ENCODE data around the gene CRYGD.
"Not testable (repeated sequence)": the region's sequence is repeated elsewhere in the genome, so short reads cannot be mapped to it uniquely, and the experiment has no call there.

Gene CRYGD

DNA sequence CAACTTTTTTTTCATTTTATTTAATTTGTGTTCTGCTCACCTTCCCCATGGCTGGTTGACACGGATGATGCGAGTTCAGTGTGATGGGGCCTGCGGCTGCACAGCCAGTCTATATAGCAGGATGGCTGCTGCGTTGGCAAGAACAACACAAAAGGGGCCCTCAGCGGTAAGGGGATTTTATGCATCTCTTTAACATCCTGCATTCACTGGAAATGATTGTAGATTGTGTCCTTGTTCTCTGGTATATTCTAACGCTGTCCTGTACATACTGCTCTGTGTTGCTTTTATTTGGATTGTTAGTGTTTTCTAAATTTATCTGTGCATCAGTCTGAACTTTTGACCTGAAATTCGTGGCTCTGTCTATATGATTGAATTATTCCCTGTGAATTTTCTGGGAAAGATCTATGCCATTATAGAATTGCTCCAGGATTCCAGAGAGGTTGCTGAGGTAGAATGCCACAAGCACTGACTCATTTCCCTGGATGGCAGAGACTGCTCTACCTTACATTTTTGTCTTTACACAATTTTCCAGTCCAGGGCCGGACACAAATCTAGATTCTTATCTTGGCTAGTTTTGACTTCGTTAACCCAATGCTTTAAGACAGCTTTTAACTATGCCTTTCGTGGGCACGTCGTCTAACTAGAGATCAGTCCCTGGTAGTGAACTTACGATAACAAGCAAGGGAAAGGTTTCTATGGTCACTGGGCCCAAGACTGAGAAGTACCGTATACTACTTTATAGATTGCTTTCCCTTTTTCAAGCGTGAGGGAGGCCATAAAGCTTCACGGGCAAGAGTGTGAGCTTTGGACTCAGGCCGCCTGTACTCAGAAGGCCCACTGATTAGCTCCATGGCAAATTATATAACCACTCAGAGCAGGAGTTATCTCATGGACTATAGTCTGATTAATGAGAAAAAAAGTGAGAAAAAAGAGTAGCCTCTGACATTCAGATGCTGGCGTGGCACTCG lies 5.7 kb upstream of the CRYGD start, which contains the start of gene CRYGC:
TSS of gene CRYGC (minus strand) at position 85 of the 968 bp plus-strand sequence. CDS start at position 49, 36 bp downstream.
- DNase-seq: no peak

DNA sequence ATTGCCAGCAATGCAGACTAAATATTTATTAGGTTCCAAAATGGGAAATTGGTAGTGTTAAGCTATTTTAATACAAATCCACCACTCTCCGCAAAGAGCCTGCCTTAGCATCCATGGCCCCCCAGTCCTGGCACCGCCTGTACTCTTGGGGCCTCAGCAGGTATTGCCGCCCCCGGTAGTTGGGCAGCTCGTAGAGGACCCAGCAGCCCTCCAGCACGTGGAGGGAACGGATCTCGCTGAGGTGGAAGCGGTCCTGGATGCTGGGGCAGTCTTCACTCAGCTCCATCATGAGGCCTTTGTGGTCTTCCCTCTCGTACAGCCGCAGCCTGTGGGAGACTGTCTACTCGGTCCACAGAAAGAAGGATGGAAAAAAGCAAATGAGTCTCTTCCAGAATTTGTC lies 3.8 kb upstream of the CRYGD start:
- no peak for DNase-seq

DNA sequence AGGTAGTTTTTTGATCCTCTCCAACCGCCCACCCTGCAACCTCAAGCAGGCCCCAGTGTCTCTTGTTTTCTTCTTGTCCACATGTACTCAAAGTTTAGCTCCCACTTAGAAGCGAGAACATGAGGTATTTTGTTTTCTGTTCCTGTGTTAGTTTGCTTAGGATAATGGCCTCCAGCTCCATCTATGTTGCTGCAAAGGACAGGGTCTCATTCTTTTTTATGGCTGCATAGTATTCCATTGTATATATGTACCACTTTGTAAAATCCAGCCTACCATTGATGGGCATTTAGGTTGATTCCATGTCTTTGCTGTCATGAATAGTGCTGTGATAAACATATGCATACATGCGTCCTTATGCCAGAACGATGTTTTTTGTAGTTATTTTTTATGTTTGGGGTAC lies 2.8 kb upstream of the CRYGD start:
- no peak for DNase-seq

DNA sequence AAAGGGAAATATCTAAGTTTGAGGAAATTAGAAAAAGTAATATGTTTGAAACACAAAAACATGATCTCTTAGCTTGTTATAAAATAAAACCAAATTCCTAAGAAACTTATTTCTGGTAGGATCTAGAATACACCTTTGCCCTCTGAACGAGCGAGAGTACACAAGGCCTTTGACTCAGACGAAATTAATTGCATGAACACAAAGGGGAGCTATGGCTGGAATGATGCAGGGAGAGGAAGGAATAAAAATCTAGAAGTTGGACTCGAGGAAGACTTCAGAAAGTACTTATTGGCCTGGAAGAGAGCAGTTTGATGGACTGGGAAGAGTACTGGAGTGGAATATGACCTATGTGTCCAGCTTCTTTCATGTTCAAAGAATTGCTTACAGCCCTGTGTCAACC lies 927 bp upstream of the CRYGD start:
- no peak for DNase-seq

DNA sequence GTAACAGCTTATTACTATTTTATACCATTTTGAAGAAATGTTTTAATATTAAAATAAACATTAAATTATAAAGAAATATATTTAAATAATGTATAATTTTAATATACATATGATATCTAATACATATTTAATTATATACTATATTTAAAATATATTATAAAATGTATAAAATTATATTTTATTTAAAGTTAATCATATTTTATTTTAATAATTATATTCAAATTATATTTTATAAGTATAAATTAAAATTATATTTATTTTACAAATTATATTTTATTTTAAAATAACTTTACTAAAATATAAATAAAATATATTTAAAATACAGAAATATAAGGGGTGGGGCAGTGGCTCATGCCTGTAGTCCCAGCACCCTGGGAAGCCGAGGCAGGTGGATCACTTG lies 2.1 kb downstream of the CRYGD start:
- no peak for DNase-seq

DNA sequence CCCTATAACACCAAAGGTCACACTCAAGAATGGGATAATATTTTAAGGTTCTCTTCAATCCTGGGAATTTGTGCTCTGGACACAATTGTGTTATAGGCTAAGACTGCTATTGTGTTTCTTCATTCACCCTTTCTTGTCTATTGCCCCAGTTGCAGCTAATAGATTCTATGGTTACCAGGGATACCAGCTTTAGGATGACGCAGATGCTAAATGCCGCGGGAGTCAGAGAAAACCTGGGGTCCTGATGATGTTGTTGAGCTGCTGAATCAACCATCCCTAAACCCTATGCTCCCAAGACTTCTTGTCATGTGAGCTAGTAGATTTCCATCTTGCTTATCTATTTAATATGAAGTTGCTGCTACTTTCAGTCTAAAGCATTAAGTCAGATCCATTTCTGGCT lies 5.4 kb downstream of the CRYGD start:
- no peak for DNase-seq

DNA sequence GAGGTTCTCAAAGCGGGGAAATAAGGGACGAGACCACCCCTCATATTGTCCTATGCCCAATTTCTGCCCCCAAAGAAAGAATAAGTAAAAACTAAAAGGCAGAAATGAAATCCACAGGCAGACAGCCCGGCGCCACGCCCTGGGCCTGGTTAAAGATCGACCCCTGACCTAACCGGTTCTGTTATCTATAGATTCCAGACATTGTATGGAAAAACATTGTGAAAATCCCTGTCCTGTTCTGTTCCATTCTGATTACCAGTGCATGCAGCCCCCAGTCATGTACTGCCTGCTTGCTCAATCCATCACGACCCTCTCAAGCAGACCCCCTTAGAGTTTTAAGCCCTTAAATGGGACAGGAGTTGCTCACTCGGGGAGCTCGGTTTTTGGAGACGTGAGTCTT lies 6.9 kb downstream of the CRYGD start:
- not testable (repeated sequence) for DNase-seq

DNA sequence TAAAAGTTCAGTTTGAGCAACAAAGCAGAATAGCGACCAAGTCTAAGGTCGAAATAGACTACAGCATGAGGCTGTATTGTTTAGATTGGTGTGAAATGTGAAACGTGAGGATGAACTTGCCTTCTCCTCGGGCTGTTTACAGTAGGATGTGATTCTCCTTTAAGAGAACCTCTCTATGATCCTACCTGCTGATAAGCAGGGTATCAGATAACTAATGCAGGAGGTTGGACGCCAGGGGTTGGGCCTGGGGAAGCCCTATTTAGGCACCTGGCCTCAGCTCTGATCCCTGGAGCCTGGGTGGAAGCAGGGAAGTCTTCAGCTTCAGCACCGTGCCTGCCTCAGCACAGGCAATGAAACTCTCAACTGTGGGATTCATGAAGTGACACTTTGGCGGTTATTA lies 11.4 kb downstream of the CRYGD start:
- DNase-seq: no peak

DNA sequence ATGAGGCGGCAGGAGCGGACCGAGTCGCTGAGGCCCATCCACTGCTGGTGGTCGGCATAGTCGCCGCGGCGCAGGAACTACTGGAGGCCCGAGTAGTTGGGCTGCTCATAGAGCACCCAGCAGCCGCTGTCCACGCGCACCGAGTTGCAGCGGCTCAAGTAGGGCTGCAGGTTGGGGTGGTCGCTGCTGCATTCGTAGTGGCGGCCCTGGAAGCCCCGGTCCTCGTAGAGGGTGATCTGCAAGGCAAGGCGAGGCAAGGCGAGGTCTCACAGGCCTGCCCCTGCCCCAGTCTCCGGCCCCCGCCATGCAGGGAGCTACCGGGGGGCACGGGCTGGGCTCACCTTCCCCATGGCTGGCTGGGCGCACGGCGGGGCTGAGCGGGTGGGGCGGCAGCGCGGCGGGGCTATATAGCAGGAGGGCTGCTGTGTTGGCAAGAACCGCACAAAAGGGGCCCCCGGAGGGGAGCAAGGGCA lies 12.0 kb downstream of the CRYGD start:
- DNase-seq: not testable (repeated sequence)

DNA sequence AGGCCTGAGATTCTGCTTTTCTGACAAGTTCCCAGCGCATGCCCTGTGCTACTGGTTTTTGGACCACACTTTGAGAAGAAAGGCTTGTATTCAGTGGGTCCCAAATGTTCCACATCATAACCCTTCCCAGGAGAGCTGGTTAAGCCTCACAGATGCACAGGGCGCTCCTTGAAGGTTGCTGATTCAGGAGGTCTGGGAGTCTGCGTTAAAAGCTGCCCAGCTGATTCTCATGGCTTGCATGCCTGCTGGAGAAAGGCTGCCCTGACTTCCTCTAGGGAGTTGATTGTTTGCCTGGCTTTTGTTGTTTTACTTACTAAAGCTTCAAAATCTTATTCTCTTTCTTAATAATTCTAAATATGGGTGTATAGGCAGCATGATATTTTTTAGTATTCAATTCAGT lies 20.7 kb downstream of the CRYGD start:
- no peak for DNase-seq

DNA sequence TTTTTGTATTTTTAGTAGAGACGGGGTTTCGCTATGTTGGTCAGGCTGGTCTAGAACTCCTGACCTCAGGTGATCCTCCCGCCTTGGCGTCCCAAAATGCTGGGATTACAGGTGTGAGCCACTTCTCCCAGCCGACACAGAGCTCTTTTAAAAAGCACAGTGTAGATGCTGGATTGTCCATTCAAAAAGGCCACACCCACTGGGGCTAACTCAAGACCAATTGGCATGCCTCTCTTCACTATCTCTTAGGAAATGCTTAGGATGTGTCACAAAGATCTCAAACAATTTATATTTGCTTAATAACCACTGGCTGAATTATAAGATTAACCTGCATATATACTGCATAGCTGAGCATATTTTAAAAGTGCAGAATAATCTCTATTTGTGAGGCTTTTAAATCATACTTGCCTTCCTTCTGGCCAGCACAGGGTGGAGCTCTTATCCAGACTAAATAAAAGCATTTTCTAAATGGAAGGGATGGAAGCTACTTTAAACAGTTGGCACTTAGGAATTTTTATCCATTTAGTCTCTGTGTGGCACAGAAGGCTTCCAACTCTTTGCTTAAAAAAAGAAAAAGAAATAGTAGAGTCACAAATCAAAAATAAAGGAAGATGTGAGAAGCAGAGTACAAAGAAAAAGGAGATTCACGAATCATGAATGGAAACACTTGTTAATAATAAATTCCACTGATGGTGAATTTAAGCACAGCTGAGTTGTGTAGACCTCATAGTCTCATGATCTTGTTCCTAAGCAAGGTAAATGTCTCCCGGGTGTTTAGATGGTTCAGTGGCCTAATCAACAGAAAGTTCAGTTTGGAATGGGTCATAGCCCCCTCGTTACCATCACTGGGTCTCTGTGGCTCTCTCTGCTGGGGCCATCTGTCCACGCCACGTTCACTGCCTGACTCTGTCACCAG lies 22.4 kb downstream of the CRYGD start:
- DNase-seq: no peak

DNA sequence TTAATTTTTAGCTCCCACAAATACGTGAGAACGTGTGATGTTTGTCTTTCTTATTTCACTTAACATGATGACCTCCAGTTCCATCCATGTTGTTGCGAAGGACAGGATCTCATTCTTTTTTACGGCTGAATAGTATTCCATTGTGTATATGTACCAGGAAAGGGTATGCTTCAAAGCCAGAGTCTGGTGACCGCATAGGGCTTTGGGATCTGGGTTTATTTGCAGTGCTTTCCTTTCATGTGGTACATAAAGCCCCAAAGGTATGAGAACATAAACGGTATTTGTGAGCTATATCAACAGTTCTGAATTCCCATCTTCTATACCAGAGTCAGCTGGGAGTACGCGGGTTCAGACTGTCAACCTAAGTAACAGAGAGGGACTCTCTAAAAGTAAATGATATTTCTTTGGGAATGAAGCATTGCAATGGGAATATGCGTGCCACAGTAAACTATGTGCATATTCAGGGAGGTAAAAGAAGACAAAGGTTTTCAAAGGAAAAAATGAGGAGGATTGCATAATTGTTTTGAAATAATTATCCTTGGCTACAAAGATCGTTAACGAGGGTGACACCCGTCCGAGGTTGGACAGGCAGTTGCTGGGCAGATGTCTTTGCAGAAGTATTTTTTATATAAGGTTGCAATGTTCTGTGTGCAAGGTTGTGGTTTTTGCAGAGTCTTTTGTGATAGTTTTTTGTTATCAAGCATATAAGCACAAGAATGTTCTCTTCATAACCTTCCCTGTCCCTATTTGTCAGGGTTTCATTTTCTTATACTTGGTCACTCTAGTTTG lies 24.4 kb downstream of the CRYGD start:
- no peak for DNase-seq

DNA sequence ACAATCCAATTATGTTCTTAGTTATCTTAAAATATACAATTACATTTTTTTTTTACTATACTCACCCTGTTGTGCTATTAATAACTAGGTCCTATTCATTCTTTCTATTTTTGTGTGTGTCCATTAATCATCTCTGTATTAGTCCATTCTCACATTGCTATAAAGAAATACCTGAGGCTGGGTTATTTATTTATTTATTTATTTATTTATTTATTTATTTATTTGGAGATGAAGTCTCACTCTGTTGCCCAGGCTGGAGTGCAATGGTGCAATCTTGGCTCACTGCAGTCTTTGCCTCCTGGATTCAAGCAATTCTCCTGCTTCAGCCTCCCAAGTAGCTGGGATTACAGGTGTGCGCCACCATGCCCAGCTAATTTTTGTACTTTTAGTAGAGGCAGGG lies 25.6 kb downstream of the CRYGD start:
- not testable (repeated sequence) for DNase-seq

DNA sequence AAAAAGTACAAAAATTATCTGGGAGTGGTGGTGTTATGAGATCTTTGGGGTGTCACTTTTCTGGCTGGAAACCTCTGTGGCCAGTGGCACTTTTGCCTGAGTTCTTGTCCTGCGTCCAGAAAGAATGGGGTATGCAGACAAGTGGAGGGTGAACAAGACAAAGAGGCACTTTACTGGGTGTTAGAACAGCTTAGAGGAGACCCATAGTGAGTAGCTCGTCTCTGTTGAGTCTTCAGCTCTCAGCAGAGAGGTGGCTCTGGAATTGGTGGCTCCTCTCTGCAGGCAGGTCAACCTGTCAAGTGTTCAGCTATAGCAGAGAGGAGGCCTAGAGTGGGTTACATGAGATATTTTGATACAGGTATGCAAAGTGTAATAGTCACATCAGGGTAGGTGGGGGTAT lies 26.1 kb downstream of the CRYGD start:
- no peak for DNase-seq

DNA sequence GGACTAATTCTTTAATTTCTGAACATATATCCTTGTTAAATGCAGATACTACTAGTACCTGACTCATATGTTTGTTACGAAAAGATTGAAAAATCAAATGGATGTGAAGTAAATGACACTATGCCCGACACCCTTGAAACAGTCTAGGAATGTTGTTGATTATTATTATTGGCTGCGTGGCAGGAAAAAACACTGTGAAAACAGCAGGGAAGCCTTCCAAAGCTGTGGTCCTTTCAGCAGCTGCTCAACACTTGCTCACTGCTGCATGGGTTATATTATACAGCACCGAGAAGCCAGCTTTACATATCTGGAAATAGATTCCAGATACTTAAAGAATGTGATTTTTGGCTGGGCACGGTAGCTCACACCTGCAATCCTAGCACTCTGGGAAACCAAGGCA lies 26.5 kb downstream of the CRYGD start:
- DNase-seq: no peak

DNA sequence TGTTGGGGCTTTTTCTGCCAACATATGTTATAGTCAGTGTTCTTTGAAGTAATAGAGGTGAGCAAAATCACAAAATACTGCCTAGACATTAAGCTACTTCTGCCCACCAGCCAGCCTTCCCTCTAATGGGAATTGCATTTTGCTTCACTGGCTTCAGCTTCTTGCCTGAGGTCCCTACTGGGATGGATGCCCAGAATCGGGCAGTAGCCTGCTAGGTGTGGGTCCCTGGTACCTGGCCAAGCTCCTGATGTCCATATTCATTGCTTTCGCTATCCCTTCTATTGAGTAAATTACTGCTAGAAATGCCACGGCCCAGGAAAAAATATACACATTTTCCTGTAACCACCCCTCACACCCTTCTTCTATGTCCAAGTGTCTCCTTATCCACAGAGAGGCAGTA lies 27.0 kb downstream of the CRYGD start:
- no peak for DNase-seq

DNA sequence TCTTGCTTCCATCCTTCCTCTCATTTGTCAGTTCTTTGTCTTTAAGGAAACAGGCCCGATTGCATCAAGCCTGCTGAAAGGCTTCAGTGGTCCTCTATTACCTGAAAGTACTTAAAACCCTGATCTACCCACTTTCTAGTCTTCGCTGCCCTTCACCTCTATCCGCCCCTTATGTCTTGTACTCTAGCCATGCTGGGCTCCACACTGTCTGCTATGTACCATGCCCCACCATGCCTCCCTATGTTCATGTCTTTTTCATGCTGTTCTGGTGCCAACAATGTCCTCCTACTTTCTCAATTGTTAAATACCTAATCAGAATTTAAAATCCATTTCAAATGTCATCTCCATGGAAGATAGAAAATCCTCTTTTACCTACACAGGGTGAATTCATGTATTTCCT lies 28.2 kb downstream of the CRYGD start:
- no peak for DNase-seq

DNA sequence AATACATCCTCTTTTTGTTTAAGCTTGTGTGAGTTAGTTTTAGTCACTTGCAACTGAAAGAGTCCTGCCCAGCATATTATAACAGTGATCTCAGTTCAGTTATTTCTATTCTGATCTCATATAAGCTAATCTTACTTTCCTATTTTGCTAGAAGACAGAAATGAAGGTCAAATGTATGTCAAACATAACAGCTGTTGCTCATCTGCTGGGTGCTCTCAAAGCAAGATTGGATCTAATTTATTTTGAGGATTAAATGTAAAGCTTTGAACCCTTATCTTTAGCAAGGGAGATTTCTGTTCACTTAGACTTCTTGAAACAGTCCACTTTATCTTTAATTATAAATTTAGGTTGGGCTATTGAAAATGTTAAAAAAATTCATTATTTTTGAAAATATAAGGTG lies 31.2 kb downstream of the CRYGD start:
- no peak for DNase-seq

DNA sequence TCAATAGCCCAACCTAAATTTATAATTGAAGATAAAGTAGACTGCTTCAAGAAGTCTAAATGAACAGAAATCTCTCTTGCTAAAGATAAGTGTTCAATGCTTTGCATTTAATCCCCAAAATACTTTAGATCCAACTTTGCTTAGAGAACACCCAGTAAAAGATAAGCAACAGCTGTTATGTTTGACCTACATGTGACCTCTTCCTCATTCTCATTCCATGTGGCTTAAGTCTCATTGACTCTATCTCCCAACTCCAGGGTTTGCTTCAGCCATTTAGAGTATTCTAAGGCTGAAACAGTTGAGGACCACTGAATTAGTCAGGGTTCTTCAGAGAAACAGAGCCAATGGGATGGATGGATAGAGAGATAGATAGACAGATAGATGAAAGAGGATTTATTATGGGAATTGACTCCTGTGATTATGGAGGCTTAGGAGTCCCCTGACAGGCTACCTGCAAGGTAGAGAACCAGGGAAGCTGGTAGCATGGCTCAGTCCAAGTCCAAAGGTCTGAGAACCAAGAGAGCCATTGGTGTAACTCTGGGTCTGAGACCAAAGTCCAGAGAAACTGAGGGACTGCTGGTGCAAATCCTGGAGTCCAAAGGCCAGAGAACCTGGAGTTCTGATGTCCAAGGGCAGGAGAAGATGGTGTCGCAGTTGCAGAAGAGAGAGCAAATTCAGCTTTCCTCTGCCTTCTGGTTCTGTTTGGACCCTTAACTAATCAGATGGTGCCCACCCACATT lies 32.1 kb downstream of the CRYGD start:
- DNase-seq: no peak

DNA sequence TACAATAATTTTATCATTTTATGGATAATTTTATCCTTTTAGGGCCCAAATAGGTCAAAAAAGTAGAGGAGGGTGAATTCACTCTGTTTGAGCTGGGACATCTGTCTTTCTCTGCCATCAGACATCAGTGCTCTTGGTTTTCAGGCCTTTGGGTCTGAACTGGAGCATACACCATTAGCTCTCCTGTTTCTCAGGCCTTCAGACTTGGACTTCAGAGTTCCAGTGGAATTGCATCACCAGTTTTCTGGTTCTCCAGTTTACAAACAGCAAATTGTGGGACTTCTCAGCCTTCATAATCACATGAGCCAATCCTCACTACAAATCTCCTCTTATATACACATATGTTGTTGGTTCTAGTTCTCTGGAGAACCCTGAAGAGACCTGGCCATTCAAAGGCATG lies 33.9 kb downstream of the CRYGD start:
- DNase-seq: no peak

DNA sequence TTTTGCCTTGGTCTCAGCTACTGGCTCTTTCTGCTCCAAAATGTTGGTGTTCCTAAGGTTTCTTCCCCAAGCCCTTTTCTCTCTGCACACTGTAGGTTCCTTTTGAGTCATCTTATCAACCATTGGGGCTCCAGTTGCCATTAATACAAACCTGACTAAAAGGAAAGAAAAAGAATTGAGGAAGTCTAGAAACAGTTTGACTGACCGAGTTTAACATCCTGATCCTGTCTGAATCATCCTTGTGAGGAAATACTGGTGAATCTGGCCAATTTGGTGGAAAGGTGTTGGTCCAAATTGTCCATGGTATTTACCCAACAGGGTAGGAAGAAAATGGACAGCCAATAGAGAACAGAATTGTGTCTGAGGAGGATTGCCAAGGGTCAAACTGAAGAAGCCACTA lies 38.3 kb downstream of the CRYGD start:
- no peak for DNase-seq

DNA sequence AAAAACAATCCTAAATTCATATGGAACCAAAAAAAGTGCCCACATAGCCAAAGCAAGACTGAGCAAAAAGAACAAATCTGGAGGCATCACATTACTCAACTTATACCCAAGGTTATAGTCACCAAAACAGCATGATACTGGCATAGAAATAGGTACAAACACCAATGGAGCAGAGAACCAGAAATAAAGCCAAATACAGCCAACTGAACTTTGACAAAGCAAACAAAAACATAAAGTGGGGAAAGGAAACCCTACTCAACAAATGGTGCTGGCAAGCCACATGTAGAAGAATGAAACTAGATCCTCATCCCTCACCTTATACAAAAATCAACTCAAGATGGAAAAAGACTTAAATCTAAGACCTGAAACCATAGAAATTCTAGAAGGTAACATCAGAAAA lies 40.5 kb downstream of the CRYGD start:
- DNase-seq: no peak

Measured in CD4-positive, alpha-beta T cell treated with Interleukin-15 for 1 hour (primary cell).